ENCODE results near the gene FAM89A. TPM values are rescaled to one million over a fixed set of nuclear protein-coding genes. Genes with fewer than 3 reads are reported as not detected.

The FAM89A gene
- 1 to 10 TPM; 4.7 to 9.5 (median 8.8) TPM for polyA plus RNA-seq

GRCh38 chr1:231040019-231040799, at the start of gene FAM89A:
Gene FAM89A (minus strand): TSS chr1:231040254. CDS start chr1:231040211, 43 bp downstream.
- H3K27me3 Mint-ChIP-seq (ENCODE audit: low read depth in 3 of 3): peaks cover 2 to 14% (median 8%) of the 10 kb centered on the region in 3 donors
- peak within 1 kb of the TSS; percentile 74 to 87 (median 81) for H3K4me3 Mint-ChIP-seq
- peak; percentile 62 to 70 (median 67) for DNase-seq
- H3K9me3 Mint-ChIP-seq: peaks cover 0 to 4% (median 0%) of the 10 kb centered on the region in 6 donors
- H3K36me3 Mint-ChIP-seq: no peaks in the 10 kb centered on the region
- peak within 1 kb of the TSS in 2 of 6 donors; percentile 28 to 45 for H3K27ac Mint-ChIP-seq
- H3K4me1 Mint-ChIP-seq: peaks cover 23 to 36% of the 10 kb centered on the region in 2 donors

GRCh38 chr1:231084353-231084752, 44.3 kb upstream of the FAM89A start:
- H3K4me1 Mint-ChIP-seq: no peaks in the 10 kb centered on the region
- no peak overlapping the region for H3K4me3 Mint-ChIP-seq
- H3K27me3 Mint-ChIP-seq (ENCODE audit: low read depth in 3 of 3): peaks cover 0 to 9% (median 1%) of the 10 kb centered on the region in 3 donors
- H3K9me3 Mint-ChIP-seq: no peaks in the 10 kb centered on the region
- no peak for DNase-seq
- no peak overlapping the region for H3K27ac Mint-ChIP-seq
- no peaks in the 10 kb centered on the region for H3K36me3 Mint-ChIP-seq

DNA sequence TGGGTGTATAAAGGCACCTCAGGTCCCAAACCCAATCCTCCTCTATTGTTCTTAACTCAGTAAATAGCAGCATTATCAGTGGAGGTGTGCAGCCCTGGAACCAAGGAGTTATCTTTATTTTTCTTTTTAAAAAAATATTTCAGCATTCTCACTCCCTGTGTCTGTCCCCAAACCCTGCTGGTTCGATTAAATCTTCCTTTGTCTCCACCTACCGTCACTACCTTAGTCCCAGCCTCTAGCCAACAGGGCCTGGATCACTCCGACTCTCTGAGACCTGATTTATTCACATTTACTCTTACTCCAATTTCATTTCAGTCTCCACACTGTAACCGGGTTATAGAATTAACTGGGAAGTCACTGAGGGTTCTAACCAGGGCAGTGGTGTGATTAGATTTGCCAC, 39.1 kb upstream of the FAM89A start:
- H3K9me3 Mint-ChIP-seq: no peaks in the 10 kb centered on the region
- H3K27ac Mint-ChIP-seq: no peak overlapping the region

DNA sequence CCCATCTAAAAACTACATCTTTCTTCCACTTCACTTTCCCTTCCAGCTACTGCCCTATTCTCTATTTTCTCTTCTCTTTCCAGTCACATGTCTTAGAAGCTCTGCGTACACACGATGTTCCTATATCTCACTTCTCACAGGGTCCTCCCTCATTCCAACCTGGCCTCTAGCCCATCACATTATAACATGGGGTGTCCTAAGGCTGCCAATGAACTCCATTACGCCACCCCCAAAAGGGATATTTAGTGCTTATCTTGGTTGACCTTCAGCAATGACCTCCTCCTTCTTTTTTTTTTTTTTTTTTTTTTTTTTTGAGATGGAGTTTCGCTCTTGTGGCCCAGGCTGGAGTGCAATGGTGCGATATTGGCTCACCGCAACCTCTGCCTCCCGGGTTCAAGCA, 38.2 kb upstream of the FAM89A start:
- H3K27ac Mint-ChIP-seq: no peak overlapping the region

More for the DNA sequence above, 39.1 kb upstream of the FAM89A start:
- no peak for DNase-seq
- Mint-ChIP-seq H3K4me3 (no peak overlapping the region), H3K27me3 (ENCODE audit: low read depth in 3 of 3) (peaks cover 0 to 7% (median 6%) of the 10 kb centered on the region in 3 donors), H3K36me3 (no peaks in the 10 kb centered on the region), H3K4me1 (no peaks in the 10 kb centered on the region)

GRCh38 chr1:231076802-231077201, 36.7 kb upstream of the FAM89A start:
- H3K4me1 Mint-ChIP-seq: no peaks in the 10 kb centered on the region
- H3K36me3 Mint-ChIP-seq: no peaks in the 10 kb centered on the region
- H3K4me3 Mint-ChIP-seq: no peak overlapping the region
- H3K9me3 Mint-ChIP-seq: no peaks in the 10 kb centered on the region
- H3K27ac Mint-ChIP-seq: no peak overlapping the region
- H3K27me3 Mint-ChIP-seq (ENCODE audit: low read depth in 3 of 3): peaks cover 4 to 7% (median 6%) of the 10 kb centered on the region in 3 donors
- no peak for DNase-seq

More for the DNA sequence above, 38.2 kb upstream of the FAM89A start:
- H3K4me1 Mint-ChIP-seq: no peaks in the 10 kb centered on the region
- no peaks in the 10 kb centered on the region for H3K9me3 Mint-ChIP-seq
- H3K27me3 Mint-ChIP-seq (ENCODE audit: low read depth in 3 of 3): peaks cover 0 to 7% (median 6%) of the 10 kb centered on the region in 3 donors
- H3K36me3 Mint-ChIP-seq: no peaks in the 10 kb centered on the region
- no peak for DNase-seq
- H3K4me3 Mint-ChIP-seq: no peak overlapping the region

DNA sequence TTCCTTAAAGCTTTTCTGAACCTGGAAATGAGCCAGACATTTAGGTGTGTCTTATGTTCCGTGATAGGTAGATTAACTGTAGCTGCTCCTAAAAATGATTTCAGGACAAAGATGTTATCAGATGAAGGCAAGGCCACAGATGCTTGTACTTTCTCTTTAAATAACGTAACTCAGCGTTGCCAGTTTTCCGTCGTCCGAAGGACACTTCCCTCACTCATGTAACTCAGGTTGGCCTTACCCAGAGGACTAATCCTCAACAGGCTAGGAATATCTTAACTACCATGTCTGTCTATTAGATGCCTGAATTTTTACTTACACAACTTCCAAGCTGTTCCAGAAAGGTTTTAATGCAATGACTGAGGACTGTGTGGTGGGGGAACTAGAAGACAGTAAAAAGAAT, 35.4 kb upstream of the FAM89A start:
- no peak for DNase-seq
- Mint-ChIP-seq H3K4me3 (no peak overlapping the region), H3K36me3 (no peaks in the 10 kb centered on the region), H3K27me3 (ENCODE audit: low read depth in 3 of 3) (peaks cover 4 to 7% (median 6%) of the 10 kb centered on the region in 3 donors), H3K4me1 (no peaks in the 10 kb centered on the region), H3K9me3 (no peaks in the 10 kb centered on the region), H3K27ac (no peak overlapping the region)

GRCh38 chr1:231075020-231075419, 35.0 kb upstream of the FAM89A start:
- no peaks in the 10 kb centered on the region for H3K4me1 Mint-ChIP-seq
- peaks cover 4 to 7% (median 6%) of the 10 kb centered on the region in 3 donors for H3K27me3 Mint-ChIP-seq (ENCODE audit: low read depth in 3 of 3)
- no peak overlapping the region for H3K4me3 Mint-ChIP-seq
- no peak for DNase-seq
- no peaks in the 10 kb centered on the region for H3K9me3 Mint-ChIP-seq
- H3K36me3 Mint-ChIP-seq: no peaks in the 10 kb centered on the region
- H3K27ac Mint-ChIP-seq: no peak overlapping the region

GRCh38 chr1:231074046-231074445, 34.0 kb upstream of the FAM89A start:
- DNase-seq: no peak
- Mint-ChIP-seq H3K9me3 (no peaks in the 10 kb centered on the region), H3K27ac (no peak overlapping the region), H3K4me3 (no peak overlapping the region), H3K4me1 (no peaks in the 10 kb centered on the region), H3K27me3 (ENCODE audit: low read depth in 3 of 3) (peaks cover 4 to 7% (median 5%) of the 10 kb centered on the region in 3 donors), H3K36me3 (no peaks in the 10 kb centered on the region)

GRCh38 chr1:231073331-231073730, 33.3 kb upstream of the FAM89A start:
- no peaks in the 10 kb centered on the region for H3K4me1 Mint-ChIP-seq
- no peaks in the 10 kb centered on the region for H3K9me3 Mint-ChIP-seq
- no peak overlapping the region for H3K27ac Mint-ChIP-seq
- H3K27me3 Mint-ChIP-seq (ENCODE audit: low read depth in 3 of 3): peaks cover 4 to 7% (median 5%) of the 10 kb centered on the region in 3 donors
- no peak overlapping the region for H3K4me3 Mint-ChIP-seq
- H3K36me3 Mint-ChIP-seq: no peaks in the 10 kb centered on the region
- DNase-seq: no peak

GRCh38 chr1:231072502-231073094, 32.5 kb upstream of the FAM89A start:
- peaks cover 4 to 7% (median 5%) of the 10 kb centered on the region in 3 donors for H3K27me3 Mint-ChIP-seq (ENCODE audit: low read depth in 3 of 3)
- no peak overlapping the region for H3K4me3 Mint-ChIP-seq
- DNase-seq: no peak
- no peak overlapping the region for H3K27ac Mint-ChIP-seq
- H3K36me3 Mint-ChIP-seq: no peaks in the 10 kb centered on the region
- H3K9me3 Mint-ChIP-seq: no peaks in the 10 kb centered on the region
- no peaks in the 10 kb centered on the region for H3K4me1 Mint-ChIP-seq

GRCh38 chr1:231072041-231072440, 32.0 kb upstream of the FAM89A start:
- Mint-ChIP-seq H3K36me3 (no peaks in the 10 kb centered on the region), H3K4me1 (no peaks in the 10 kb centered on the region), H3K9me3 (no peaks in the 10 kb centered on the region), H3K27ac (peak overlapping the region in 1 of 6 donors; percentile 37), H3K4me3 (no peak overlapping the region), H3K27me3 (ENCODE audit: low read depth in 3 of 3) (peaks cover 4 to 7% (median 5%) of the 10 kb centered on the region in 3 donors)
- no peak for DNase-seq

- no peak overlapping the region for H3K4me3 Mint-ChIP-seq
- H3K27ac Mint-ChIP-seq: no peak overlapping the region
- no peaks in the 10 kb centered on the region for H3K36me3 Mint-ChIP-seq
- no peaks in the 10 kb centered on the region for H3K4me1 Mint-ChIP-seq
- no peaks in the 10 kb centered on the region for H3K9me3 Mint-ChIP-seq
- H3K27me3 Mint-ChIP-seq (ENCODE audit: low read depth in 3 of 3): peaks cover 0 to 4% (median 2%) of the 10 kb centered on the region in 3 donors
- DNase-seq: no peak
Observed at GRCh38 chr1:231070758-231071444, 30.8 kb upstream of the FAM89A start.

DNA sequence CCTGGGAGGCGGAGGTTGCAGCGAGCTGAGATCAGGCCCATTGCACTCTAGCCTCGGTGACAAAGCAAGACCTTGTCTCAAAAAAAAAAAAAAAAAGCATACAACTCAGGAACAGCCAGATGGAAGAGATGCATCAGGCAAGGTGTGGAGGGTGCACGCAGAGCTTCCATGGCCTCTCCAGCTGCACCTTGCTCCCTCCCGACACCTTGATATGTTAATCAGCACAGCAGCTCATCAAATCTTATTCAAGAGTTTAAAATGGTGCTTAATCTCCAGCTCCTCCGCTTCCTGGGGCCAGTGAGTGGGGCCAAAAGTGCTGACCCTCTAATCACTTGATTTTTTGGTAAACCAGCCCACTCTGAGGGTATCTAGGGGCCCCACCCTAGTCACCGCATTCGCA, 29.3 kb upstream of the FAM89A start:
- DNase-seq: no peak
- peaks cover 0 to 7% (median 5%) of the 10 kb centered on the region in 3 donors for H3K27me3 Mint-ChIP-seq (ENCODE audit: low read depth in 3 of 3)
- H3K4me1 Mint-ChIP-seq: no peaks in the 10 kb centered on the region
- no peaks in the 10 kb centered on the region for H3K36me3 Mint-ChIP-seq
- H3K27ac Mint-ChIP-seq: no peak overlapping the region
- H3K4me3 Mint-ChIP-seq: no peak overlapping the region
- H3K9me3 Mint-ChIP-seq: no peaks in the 10 kb centered on the region

- H3K9me3 Mint-ChIP-seq: no peaks in the 10 kb centered on the region
- no peak overlapping the region for H3K4me3 Mint-ChIP-seq
- no peaks in the 10 kb centered on the region for H3K4me1 Mint-ChIP-seq
- H3K36me3 Mint-ChIP-seq: no peaks in the 10 kb centered on the region
- peaks cover 0 to 7% (median 5%) of the 10 kb centered on the region in 3 donors for H3K27me3 Mint-ChIP-seq (ENCODE audit: low read depth in 3 of 3)
- no peak for DNase-seq
- no peak overlapping the region for H3K27ac Mint-ChIP-seq
Observed at GRCh38 chr1:231068762-231069161, 28.7 kb upstream of the FAM89A start.
